GM19455 (cell line): ENCODE results near the gene EEFSEC.

Experiments
- ATAC-seq: cut with Tn5 transposase; IDR thresholded peaks from one replicate; pipeline ENCODE4 v1.9.1; 2021; ENCODE audit not compliant: unreplicated experiment

EEFSEC gene

DNA sequence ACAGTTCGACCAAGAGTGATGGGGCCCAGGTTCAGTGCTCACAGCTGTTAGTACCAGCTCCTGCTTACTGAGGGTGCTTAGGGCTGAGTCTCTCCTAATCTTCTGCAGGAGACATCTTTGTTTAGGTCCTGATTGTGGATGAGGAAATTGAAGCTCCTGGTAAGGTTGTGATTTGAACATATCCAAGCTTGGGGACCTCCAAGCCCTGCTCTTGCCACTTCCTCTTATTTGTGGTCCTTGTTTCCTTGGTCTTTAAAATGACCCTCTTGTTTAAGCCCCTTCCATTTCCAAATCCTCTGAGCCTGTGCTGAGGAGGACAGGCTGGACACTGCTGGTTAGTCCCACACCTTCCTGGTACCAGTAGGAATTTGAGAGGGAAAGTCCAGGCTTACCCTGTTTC is 87.0 kb downstream of the EEFSEC start:
- ATAC-seq = no peak

DNA sequence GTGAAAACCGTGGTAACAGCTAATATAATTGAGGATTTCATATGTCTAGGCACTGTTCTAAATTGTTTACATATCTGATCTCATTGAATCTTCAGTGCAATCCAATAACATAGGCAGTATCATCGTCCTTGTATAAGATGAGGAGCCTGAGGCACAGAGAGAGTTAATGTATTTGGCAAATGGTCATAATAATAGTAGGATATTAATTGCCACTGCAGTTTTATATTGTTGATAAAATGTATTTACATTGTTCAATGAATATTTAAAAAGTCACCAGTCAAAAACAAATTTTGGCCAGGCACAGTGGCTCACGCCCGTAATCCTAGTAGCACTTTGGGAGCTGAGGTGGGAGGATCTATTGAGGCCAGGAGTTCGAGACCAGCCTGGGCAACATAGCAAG is 88.5 kb downstream of the EEFSEC start:
- no peak for ATAC-seq

DNA sequence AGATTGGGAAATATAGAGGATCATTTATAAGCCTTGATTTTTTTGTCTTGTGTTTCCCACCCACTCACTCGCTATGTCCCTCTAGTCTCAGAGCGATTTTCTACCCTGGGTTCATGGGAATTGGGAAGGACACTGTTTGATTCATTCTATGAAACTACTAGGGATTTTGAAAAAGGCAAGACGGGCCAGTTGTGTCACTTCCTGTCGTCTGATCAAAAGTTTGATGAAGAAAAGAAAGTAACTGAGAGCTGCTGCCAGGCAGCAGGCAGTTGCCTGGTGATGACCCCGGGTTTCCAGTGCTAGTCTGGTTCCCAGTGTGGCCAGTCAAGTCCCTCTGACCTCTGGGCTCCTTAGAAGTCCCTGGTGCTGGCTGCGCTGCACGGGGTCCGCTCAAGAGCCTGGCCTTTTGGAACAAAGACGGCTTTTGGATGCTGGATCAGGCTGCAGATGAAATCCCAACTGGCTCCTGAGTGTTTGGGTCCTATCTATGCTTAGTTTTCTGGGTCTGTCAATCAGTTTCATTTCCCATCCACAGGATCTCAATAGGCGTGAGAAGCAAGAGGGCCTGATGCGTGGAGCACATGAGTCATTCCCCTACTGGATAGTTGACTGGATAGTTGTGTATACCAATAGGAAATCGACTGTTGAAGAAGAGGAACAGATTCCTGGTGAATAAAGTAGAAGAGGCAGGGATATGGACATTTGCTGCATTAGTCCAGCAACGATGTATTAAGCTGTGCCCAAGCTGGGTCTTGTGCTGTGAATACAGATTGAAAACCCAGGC is 89.7 kb downstream of the EEFSEC start:
- ATAC-seq = no peak

DNA sequence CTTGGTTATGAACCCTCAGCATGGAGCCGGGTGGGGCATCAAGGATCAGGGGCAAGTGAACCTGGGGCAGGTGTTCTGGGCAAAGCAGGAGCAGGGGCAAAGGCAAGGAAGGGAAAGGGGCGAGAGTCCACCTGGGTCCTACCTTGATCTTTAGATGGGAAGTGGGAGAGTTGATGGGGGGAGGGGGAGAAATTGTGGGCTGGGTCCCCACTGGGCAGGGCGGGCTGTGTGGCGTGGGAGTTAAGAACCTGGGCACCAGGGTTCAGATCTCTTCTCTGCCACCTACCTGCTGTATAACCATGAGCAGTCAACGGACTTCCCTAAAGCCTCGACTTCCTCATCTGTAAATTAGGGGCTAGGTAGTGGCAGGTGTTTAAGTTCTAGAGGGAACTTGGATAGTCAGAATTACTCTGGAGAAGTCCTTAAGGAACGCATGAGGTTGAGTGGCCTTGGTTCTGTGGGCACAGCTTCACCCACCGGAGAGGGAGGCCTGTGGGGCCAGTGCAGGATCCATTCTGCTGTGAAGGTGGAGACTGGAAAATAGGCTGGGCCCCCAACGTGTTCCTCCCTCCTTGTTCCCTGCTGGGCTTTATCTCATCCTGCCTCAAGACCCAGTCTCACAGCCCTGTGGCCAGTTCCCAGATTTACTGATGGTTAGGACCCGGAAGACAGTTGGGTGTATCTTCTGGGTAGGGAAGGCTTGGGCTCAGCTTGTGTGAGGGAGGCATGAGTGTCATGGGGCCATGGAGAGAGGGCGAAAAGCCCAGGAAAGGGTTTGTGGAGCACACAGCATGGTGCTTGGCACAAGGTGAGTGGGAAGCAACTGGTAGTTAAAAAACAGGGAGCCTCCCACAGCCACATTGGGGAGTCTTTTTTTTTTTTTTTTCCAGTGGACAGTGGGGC is 90.6 kb downstream of the EEFSEC start:
- ATAC-seq = no peak

DNA sequence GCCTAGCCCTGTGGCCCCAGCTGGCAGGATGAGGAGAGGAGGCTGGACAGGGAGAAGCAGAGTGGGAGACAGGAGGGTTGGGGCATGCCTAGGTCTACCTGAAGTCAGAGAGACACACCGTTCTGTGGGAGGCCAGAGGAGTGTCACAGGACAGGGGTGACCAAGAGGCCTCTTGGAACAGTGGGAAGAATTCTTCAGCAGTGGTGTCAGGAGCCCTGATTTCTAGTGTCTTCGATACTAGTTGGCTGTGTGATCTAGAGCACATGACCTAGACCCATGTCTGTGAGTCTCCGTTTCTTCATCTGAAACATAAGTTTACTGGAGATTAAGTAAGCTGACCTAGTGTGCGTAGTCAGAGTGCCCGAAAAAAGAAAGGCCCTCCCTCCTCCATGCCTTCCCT is 92.2 kb downstream of the EEFSEC start:
- ATAC-seq = no peak

DNA sequence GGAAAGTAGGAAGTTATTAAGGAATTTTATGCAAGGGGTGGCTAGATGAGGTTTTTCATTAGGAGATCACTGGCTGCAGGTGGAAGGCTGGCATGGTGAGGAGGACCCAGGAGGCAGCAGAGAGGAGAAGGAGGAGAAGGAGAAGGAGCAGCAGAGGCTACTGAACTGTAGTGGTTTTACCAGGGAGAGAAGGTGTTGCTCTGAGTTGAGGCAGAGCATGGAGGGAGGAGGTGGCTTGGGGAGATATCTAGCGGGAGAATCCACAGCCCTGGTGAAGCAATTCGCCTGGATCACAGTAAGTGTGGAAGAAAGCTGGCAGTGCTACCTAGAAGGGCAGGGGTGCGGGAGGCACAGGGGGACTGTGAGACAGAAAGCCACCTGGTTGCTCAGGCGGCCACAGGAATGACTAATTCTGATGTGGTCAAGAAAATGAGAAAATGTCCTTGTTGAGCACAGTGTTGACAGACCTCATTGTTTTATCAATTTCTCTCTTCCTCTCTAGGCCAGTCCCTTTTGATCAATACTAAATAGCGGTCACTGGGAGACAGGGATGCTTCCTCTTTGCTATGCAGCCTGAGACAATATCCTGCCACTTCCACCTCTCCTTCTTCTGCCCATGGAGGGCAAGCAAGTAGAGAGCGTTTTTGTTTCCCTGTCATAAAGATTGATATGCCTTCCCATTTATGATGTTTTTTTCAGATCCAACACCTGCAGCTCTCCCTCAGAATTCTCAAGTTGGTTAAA is 94.6 kb downstream of the EEFSEC start:
- ATAC-seq = no peak

DNA sequence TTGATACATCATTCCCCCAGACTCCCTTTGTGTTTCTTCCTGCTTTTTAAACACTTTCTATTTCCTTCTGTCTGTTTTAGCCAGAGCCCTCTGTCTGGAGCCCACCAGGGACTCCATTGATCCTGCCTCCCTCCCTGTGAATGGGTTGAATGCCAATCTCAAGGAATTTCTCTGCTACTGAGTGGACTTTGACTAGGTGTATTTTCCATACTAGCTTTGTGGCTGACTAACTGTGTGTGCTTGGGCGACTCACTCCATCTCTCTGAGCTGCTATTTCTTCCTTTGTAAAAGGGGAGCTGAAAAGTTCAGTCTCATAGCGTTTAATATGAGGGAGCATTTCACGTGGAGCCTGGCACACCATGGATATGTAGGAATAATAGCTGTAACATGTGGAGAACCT is 98.8 kb downstream of the EEFSEC start:
- ATAC-seq = no peak

DNA sequence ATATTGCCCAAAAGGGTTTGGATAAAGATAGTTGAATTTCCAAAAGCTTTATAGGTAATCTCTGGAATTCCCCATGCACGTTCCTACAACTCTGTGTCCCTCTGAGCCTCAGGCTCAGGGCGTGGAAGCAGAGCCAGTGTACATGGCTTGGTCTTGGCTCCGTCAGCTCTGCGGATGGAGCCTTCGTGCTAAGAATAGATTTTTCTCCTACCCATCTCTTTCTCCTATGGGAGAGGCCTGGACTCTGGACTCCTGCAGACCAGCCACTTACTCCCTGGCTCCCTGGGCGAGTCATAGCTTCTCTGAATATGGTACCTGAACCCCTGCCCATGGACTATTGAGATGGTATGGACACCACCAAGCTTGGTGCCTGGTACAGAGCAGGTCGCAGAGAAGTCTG is 99.9 kb downstream of the EEFSEC start:
- ATAC-seq = no peak

DNA sequence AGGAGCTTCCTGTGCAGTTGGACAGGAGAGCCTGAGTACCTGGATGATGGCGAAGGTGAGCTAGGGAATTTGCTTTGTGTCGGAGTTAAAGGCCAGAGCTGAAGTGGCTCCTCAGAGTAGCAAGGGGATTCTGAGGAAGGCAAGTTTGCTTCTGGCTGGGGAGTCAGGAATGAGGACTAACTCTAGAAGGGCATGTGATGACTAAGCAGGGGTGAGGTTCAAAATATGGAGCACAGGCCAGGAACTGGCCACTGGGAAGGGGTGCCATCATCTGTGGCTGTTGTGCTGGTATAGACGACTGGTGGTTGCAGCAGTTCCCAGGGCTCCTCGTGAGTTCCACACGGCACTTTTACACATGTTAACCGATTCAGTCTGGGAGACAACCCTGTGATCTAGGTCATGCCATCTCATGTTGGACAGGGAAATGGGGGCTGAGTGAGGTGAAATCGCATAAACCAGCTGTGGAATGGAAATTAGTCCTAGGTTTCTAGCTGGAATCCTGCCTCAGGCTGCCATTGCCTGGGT is 100.8 kb downstream of the EEFSEC start:
- ATAC-seq = no peak

DNA sequence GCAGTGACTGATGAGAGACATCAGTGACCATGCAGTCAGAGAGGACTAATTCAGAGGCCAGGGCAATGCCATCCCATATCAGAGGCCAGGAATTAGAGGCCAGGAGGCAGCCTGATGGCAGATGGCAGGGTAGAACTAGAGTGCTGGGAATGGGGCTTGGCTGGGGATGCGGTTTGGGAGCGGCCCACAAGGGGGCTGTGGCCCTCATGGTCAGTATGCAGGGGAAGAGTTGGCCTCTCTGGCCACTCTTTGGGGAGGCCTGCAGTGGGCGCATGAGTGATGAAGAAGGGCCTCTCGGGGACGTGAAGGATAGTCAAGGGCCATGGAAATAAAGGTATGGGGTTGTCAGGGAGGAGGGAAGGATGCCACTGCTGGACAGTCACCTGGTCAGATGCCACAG is 101.7 kb downstream of the EEFSEC start:
- no peak for ATAC-seq

DNA sequence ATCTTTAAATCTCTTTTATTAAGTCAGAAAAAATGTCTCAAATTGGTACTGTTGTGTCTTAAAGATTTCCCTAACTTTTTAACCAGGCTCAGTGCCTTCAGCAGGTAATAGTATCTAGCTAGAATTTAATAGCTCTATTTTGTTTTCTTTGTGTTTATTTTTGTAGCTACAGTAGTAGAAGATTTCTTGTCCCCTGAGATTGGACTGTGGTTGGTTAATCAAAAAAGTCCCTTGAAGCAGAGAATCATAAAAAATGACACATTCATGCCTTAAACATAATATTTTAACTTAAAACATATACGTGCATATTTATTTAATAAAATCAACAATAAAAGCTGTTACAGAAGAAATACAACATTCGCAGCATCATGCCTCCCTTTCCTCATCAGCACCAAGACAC is 102.8 kb downstream of the EEFSEC start:
- ATAC-seq = no peak

DNA sequence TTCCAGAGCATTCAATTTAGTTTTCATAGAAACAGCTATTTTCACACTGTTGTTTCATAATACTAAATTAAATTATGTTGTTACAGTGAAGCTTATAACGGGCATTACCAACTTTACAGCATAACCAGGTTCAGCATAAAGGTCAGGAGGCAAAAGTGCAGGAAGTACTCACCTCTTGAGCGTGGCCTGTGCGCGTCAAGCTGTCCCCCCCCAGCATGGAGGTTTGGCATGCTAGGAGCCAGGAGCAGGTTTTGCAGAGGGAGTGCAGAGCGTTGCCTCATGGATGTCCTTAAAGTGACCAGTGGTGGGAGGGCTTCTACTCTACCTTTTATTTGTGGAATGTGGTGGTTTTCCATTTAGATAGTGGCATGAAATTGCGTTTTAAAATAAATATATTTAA is 104.4 kb downstream of the EEFSEC start:
- ATAC-seq = no peak

DNA sequence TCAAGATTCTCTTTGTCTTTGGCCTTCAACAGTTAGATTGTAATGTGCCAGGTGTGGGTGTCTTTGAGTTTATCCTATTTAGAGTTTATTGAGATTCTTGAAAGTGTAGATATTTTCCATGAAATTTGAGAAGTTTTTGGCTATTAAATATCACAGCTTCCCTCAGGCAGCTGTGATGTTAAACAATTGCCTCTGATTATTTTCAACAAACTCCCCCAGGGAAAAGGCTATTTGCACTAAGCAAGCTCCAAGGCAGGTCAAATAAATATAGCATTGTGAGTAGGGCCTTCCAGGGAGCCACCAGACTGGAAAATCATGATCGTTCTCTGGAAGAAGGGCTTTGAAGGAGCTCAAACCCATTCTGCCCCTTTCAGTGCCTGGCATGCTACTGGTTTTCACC is 107.0 kb downstream of the EEFSEC start:
- no peak for ATAC-seq

DNA sequence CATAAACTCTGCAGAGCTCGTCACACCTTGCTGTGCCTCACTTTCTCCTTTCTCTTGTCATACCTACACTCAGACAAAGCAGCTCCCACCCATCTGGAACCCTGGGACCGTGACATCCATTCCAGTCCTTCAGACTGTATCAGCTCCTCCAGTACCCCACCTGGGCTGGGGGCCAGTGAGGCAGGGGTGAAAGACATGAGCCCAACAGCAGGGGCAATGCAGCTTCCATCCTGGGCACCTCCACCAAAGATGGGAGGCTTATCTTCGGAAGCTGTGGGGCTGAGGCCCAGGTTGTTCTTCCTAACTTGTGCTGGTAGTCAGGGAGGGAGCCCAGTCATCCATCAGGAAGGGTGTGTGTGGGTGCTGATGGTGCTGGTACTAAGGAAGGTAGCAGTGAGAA is 109.2 kb downstream of the EEFSEC start:
- ATAC-seq = no peak

DNA sequence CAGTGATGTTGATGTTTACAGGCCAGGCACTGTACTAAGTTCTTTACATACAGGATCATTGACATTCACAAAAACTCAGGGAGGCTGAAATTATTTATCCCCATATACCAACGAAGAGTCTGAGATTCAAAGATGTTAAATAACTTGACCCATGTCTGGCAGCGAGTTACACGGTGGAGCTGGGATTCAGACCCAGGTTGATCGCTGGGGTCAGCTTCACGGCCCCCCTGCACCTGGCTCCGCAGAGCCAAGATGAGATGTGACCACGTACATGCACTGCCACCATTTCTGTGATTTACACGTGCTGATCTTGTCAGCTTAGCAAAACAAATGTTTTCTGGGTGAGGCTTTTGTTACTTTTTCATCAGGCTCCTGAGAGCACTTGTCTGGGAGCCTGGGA is 109.8 kb downstream of the EEFSEC start:
- no peak for ATAC-seq

DNA sequence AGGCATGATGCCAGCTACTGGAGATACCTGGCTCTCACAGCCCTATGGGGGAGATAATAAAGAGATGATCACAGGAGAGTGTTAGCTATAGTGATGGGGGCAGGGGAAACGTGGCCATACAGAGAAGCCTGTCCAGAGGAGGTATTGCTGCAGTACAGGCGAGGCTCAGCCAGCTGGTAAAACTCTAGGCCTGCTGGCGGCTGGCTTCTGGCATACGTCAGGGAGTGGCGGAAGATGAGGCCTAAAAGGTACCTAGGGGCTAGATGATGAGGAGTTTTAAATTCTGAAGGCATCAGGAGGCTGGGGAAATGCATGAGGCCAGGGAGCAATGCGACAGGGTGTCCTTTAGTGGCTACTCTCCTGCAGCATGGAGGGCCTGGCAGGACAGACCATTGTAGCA is 110.7 kb downstream of the EEFSEC start:
- no peak for ATAC-seq

DNA sequence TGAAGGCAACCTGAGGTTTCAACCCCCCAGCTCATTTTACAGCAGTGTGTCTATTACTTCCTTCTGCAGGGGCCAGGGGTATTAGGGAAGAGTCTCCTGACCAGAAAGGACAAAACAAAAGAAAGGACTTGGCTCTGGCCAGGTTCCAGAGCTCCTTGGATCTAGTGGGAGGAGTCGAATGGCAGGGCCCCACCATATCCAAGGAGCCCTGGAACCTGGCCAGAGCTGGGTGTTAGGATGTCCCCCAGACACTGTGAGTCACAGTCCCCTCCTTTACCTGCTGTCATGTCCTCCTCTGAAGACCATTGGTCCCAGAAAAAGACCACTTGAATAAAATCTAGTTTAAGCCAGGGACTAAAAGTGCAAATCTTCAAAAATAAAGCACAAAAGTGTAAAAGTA is 113.2 kb downstream of the EEFSEC start:
- no peak for ATAC-seq

DNA sequence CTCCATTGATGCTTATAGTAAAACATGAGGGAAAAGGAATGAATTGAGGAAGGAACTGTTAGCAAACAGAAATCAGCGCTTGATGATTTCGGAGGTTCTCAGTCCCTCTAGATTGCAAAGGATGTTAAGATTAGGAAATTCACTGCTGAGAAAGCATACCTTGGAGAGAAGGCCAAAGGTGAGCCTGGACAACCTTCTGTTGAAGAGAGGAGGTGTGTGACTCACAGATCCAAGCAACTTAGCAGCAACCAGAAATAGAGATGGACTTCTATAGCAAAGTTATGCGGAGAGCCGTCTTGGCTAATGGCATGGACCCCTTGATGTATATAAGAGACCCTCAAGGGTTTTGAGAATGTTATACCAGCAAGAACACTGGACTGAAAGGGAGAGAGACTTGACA is 114.3 kb downstream of the EEFSEC start:
- no peak for ATAC-seq

DNA sequence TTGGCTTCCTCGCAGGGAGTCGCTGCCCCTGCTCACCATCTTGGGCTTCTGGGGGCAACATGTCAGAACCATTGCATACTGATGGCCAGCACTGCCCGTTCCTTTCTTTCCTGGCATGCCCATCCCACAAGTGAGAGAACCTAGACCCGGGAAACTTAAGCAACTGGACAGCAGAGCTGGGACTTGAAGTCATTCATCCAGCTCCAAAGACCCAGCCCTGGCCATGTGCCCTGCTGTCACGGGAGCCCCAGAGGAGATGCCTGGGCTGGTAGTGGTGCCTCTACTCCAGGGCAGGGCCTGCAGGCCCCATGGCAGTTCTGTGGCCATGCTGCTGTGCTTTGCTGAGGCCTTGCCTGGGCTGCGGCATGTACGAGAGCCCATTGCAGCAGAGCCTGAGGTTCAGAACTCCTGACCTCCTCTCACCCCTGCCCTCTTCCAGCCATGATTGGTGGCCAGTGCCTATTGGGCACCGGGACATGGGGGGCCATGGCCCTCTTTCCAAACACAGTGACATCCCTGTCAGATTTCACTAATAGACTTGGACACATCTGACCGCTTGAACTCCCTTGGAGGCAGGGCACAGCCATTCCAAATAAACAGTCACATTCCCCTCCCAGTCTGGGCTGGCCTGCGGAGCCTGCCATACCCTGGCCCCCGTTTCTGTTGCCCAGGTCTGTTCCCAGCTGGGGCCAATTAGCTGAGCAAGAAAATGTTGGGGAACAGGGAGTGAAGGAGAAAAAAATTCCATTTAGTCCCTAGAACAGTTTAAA is 115.9 kb downstream of the EEFSEC start:
- no peak for ATAC-seq

DNA sequence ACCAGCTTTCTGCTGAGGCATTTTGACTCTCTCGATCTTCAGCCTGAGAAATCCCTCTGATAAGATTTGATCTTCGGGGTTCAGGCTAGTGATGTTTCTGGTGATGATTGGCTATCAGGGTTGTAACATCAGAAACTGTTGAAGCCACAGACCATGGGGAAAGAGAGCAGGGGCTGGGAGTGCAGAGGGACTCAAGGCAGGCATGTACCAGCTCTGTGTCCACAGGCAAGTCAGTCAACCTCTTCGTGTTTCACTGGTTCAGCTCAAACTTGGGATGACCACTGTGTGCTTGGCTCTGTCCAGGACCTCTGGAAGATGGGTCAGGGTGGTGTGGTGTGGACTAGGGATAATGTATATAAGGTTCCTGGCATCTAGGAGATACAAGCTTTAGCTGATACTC is 116.5 kb downstream of the EEFSEC start:
- no peak for ATAC-seq
